ENCODE results near the gene MLF1. TPM values are rescaled to one million over a fixed set of nuclear protein-coding genes. Genes with fewer than 3 reads are reported as not detected.

The MLF1 gene
- total and polyA plus RNA-seq, 2 of the 4 experiments (the other 2 are of a cell fraction): 4.7 to 5.2 TPM

DNA sequence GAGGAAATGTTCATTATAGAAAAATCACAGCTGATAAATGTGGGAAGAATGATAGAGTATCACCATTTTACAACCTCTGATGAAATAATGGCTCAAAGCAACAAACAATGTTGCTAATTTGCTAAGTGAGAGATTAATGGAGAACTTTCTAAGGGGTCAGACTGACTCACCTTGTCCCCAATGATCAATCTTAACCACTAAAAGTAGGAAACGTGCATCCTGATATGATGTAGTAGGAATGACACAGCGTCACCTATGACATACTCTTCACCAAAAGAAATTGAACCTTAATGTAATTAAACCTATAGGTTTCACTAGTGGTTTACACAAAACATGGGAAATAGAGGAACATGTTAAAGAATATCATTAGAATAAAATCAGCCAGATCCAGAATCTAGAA lies 35.1 kb upstream of the MLF1 start:
- in situ Hi-C loops (cut with MboI; ENCODE audit: low sequenced_read_pairs): no loop called here
- Histone ChIP-seq H3K4ac (ENCODE audit: low read depth, low read length) (no peak overlapping the region), H3K56ac (ENCODE audit: extremely low read depth, insufficient read depth, low read length) (no peak overlapping the region), H4K91ac (ENCODE audit: insufficient read depth, low read depth, low read length) (no peak overlapping the region), H2BK15ac (ENCODE audit: low read depth, low read length) (no peak overlapping the region), H3K18ac (ENCODE audit: low read depth, low read length) (no peak overlapping the region), H3K36me3 (ENCODE audit: control insufficient read depth, insufficient read depth, low read length) (no peaks in the 10 kb centered on the region), H4K8ac (ENCODE audit: low read depth in 2 of 2, low read length in 2 of 2) (no peak overlapping the region), H3K9ac (ENCODE audit: low read depth, low read length) (no peak overlapping the region), H2AK5ac (ENCODE audit: low read depth, low read length) (no peak overlapping the region), H3K4me3 (ENCODE audit: insufficient read depth, low read depth, low read length) (no peak overlapping the region), H3K27ac (ENCODE audit: insufficient read depth, low read length) (no peak overlapping the region), H2AK9ac (replicated peaks; ENCODE audit: low read depth, low read length, poor library complexity) (no peak overlapping the region), H3K9me1 (ENCODE audit: insufficient read depth, low read length) (no peaks in the 10 kb centered on the region), H2BK120ac (ENCODE audit: low read depth, low read length) (no peak overlapping the region), H3K4me2 (ENCODE audit: low read depth, low read length) (no peak overlapping the region), H3K4me1 (ENCODE audit: control insufficient read depth, insufficient read depth, low read length) (no peaks in the 10 kb centered on the region), H2BK5ac (ENCODE audit: low read depth, low read length, poor library complexity, severe bottlenecking) (no peak overlapping the region), H4K20me1 (ENCODE audit: insufficient read depth, low read length) (no peaks in the 10 kb centered on the region), H3K23ac (ENCODE audit: low read depth, low read length) (no peak overlapping the region), H2BK20ac (ENCODE audit: low read depth, low read length) (no peak overlapping the region), H3K14ac (replicated peaks; ENCODE audit: low read depth, low read length) (no peak overlapping the region), H3K27me3 (ENCODE audit: control insufficient read depth, insufficient read depth, low read length) (no peaks in the 10 kb centered on the region), H3K9me3 (ENCODE audit: control insufficient read depth, insufficient read depth, low read length) (no peaks in the 10 kb centered on the region), H3K79me1 (ENCODE audit: low read depth in 1 of 2, low read length in 2 of 2) (no peaks in the 10 kb centered on the region), H2AFZ (replicated peaks; ENCODE audit: low read length, poor library complexity) (no peak overlapping the region), H4K5ac (ENCODE audit: low read depth, low read length) (no peak overlapping the region)
- ChIA-PET POLR2A (ENCODE audit: unreplicated experiment) (no interaction called here), CTCF (interaction anchor here (0.7 kb wide), 1 partner anchor 750 kb away, joined by 3 read pairs; no protein-coding TSS in a partner anchor)
- TF ChIP-seq FOS (IDR thresholded peaks at IDR 0.05; ENCODE audit: low read depth, low read length) (no peak), POLR2A (IDR thresholded peaks at IDR 0.05; ENCODE audit: low read depth, low read length) (no peak), RFX5 (IDR thresholded peaks at IDR 0.05; ENCODE audit: low read depth, low read length) (no peak), NFE2L2 (IDR thresholded peaks at IDR 0.05; ENCODE audit: low read depth, low read length) (no peak), MXI1 (IDR thresholded peaks at IDR 0.05; ENCODE audit: borderline replicate concordance, low read depth, low read length) (no peak), CHD1 (IDR thresholded peaks at IDR 0.05; ENCODE audit: low read depth, low read length) (no peak)
- TF ChIP-seq, protein P1, sequence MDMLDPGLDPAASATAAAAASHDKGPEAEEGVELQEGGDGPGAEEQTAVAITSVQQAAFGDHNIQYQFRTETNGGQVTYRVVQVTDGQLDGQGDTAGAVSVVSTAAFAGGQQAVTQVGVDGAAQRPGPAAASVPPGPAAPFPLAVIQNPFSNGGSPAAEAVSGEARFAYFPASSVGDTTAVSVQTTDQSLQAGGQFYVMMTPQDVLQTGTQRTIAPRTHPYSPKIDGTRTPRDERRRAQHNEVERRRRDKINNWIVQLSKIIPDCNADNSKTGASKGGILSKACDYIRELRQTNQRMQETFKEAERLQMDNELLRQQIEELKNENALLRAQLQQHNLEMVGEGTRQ (IDR thresholded peaks at IDR 0.05; ENCODE audit: low read depth, low read length): no peak
- intact Hi-C loops (cut with micrococcal nuclease): no loop called here
- dilution Hi-C loops (cut with HindIII; ENCODE audit: low sequenced_read_pairs, unreplicated experiment): no loop called here
- no CpG with 5 or more reads among the region's 2 CpGs for WGBS, 2 experiments (ENCODE audit: extremely low coverage in 2 of 2, insufficient read length in 1 of 2)
- BruUV-seq (replicated peaks): no TSS peak
- DNase-seq (no peak), ATAC-seq (ENCODE audit: low read depth) (no peak)
